CD14-positive monocyte (primary cell): Measurements from ENCODE around the gene CDKN2C. TPM values are rescaled to one million over a fixed set of nuclear protein-coding genes. Genes with fewer than 3 reads are reported as not detected.

Experiments used
- DNase-seq, 3 donors: peaks; one replicate each; pipeline ENCODE4 v3.0.0-alpha.2; 2011 to 2022
- H2AFZ ChIP-seq: 2 replicates; pipeline ENCODE4 v1.6.0; 2012; ENCODE audit warnings: mild to moderate bottlenecking, low read depth, low read length, inconsistent platforms; ENCODE audit not compliant: insufficient read depth, poor library complexity, severe bottlenecking
- H3K27ac ChIP-seq, 2 donors: 1 replicate in 1 of 2; 2 replicates in 1 of 2; pipeline ENCODE4 v1.5.1; 2012 to 2013; ENCODE audit warnings: low read length in 2 of 2, control low read depth in 1 of 2, inconsistent platforms in 1 of 2, low read depth in 1 of 2, mild to moderate bottlenecking in 1 of 2
- H3K27me3 ChIP-seq, 2 donors: one replicate each; pipeline versions ENCODE4 v1.6.0 to v1.6.1; 2011 to 2013; ENCODE audit warnings: low read length in 2 of 2; ENCODE audit not compliant: control insufficient read depth in 2 of 2, insufficient read depth in 2 of 2
- H3K36me3 ChIP-seq, 2 donors: replicated peaks in 1 of 2; 1 replicate in 1 of 2; 2 replicates in 1 of 2; pipeline versions ENCODE4 v1.5.1 to v1.6.1; 2012 to 2013; ENCODE audit warnings: low read length in 2 of 2, control low read depth in 1 of 2, inconsistent platforms in 1 of 2, mild to moderate bottlenecking in 1 of 2; ENCODE audit not compliant: insufficient read depth in 2 of 2, control insufficient read depth in 1 of 2
- H3K4me1 ChIP-seq, 2 donors: 1 replicate in 1 of 2; 2 replicates in 1 of 2; pipeline versions ENCODE4 v1.5.1 to v1.6.1; 2012 to 2013; ENCODE audit warnings: low read length in 2 of 2, control low read depth in 1 of 2, inconsistent platforms in 1 of 2, mild to moderate bottlenecking in 1 of 2, moderate library complexity in 1 of 2; ENCODE audit not compliant: insufficient read depth in 2 of 2, control insufficient read depth in 1 of 2
- H3K4me2 ChIP-seq: replicated peaks from 2 replicates; pipeline ENCODE3; 2012; ENCODE audit warnings: low read length, moderate library complexity, mild to moderate bottlenecking; ENCODE audit not compliant: poor library complexity, severe bottlenecking; ENCODE audit errors: extremely low read depth
- H3K4me3 ChIP-seq, 3 experiments: fragments of 200-600 bp in 1 of 3; sonication (generic) in 1 of 3; replicated peaks in 1 of 3; 1 replicate in 2 of 3; 2 replicates in 1 of 3; pipeline ENCODE4 v1.5.1; 2011 to 2013; ENCODE audit warnings: low read length in 3 of 3, mild to moderate bottlenecking in 3 of 3, control low read depth in 2 of 3, low read depth in 2 of 3, inconsistent platforms in 1 of 3, moderate library complexity in 1 of 3
- H3K79me2 ChIP-seq: 2 replicates; pipeline ENCODE4 v1.6.0; 2012; ENCODE audit warnings: mild to moderate bottlenecking, control low read depth, inconsistent platforms, low read length, moderate library complexity; ENCODE audit not compliant: insufficient read depth
- H3K9ac ChIP-seq: 2 replicates; pipeline ENCODE4 v1.6.0; 2017; ENCODE audit warnings: low read length, mild to moderate bottlenecking; ENCODE audit not compliant: insufficient read depth, poor library complexity, severe bottlenecking
- H3K9me3 ChIP-seq, 2 donors: replicated peaks in 1 of 2; 1 replicate in 1 of 2; 2 replicates in 1 of 2; pipeline versions ENCODE4 v1.5.1 to v1.6.1; 2012 to 2013; ENCODE audit warnings: low read length in 2 of 2, control low read depth in 1 of 2; ENCODE audit not compliant: control insufficient read depth in 1 of 2, insufficient read depth in 1 of 2
- H4K20me1 ChIP-seq: 2 replicates; pipeline ENCODE4 v1.6.0; 2012; ENCODE audit warnings: mild to moderate bottlenecking, low read length, control low read depth, moderate library complexity; ENCODE audit not compliant: insufficient read depth
- H3K27ac Mint-ChIP-seq, 7 donors: one replicate each; pipeline ENCODE4 v1.8.0; 2020; ENCODE audit warnings: mild to moderate bottlenecking in 7 of 7, mixed read lengths in 7 of 7, moderate library complexity in 6 of 7, inconsistent platforms in 2 of 7
- H3K27me3 Mint-ChIP-seq, 3 donors: one replicate each; pipeline ENCODE4 v1.8.0; 2021 to 2022; ENCODE audit warnings: low read depth in 3 of 3, mild to moderate bottlenecking in 3 of 3, mixed read lengths in 3 of 3, moderate library complexity in 3 of 3, inconsistent platforms in 1 of 3
- H3K36me3 Mint-ChIP-seq, 2 donors: one replicate each; pipeline ENCODE4 v1.8.0; 2020; ENCODE audit warnings: mixed read lengths in 2 of 2, inconsistent platforms in 1 of 2, mild to moderate bottlenecking in 1 of 2
- H3K4me1 Mint-ChIP-seq: one replicate; pipeline ENCODE4 v1.8.0; 2020; ENCODE audit warnings: mild to moderate bottlenecking, mixed read lengths
- H3K4me3 Mint-ChIP-seq, 2 donors: one replicate each; pipeline ENCODE4 v1.8.0; 2020; ENCODE audit warnings: mild to moderate bottlenecking in 2 of 2, mixed read lengths in 2 of 2, moderate library complexity in 1 of 2
- H3K9me3 Mint-ChIP-seq, 7 donors: one replicate each; pipeline ENCODE4 v1.8.0; 2020 to 2022; ENCODE audit warnings: mixed read lengths in 7 of 7, mild to moderate bottlenecking in 6 of 7, moderate library complexity in 6 of 7, inconsistent platforms in 2 of 7
- CTCF ChIP-seq: fragments of 200-600 bp; IDR thresholded peaks from one replicate; pipeline ENCODE4 v1.8.0; 2022; ENCODE audit warnings: antibody characterized with exemption, mild to moderate bottlenecking
- WGBS: methylation state at CpG from one replicate; pipeline ENCODE4 v1.1.5; 2013; ENCODE audit warnings: missing lambda C conversion rate; ENCODE audit not compliant: insufficient coverage; 5-methylcytosine and 5-hydroxymethylcytosine counted together
- intact Hi-C, 2 donors: fragments of 100-400 bp; cut with micrococcal nuclease; formaldehyde crosslinking; loops; one replicate each; pipeline versions ENCODE4 v1.15.0 to v1.15.1; 2023
- polyA plus RNA-seq, 3 donors: library from polyadenylated mRNA; depleted of rRNA in 1 of 3; unstranded in 2 of 3; stranded (reverse) in 1 of 3; fragments of 300-500 nt in 2 of 3; fragments of >200 nt in 1 of 3; fragmentation: Illumina TruSeq in 2 of 3; gene quantifications; 1 replicate in 2 of 3; 2 replicates in 1 of 3; pipeline ENCODE4 v1.2.3, GENCODE V29; 2012 to 2021

CDKN2C gene
- polyA plus RNA-seq, 3 donors, result 5.3 to 9.9 (median 7.4) TPM

GRCh38 chr1:50970509-50970887, 453 bp downstream of the CDKN2C start:
- Histone ChIP-seq H3K79me2 (peaks cover 52% of the 10 kb centered on the region), H3K27ac (peak overlapping the region; percentile 86 to 94), H3K4me3 (peak overlapping the region; percentile 87 to 98 (median 97)), H4K20me1 (no peaks in the 10 kb centered on the region), H3K27me3 (peaks cover 0 to 2% of the 10 kb centered on the region in 2 donors), H3K9ac (peak overlapping the region; percentile 88), H3K4me2 (peak overlapping the region; percentile 97), H3K36me3 (no peaks in the 10 kb centered on the region), H3K9me3 (no peaks in the 10 kb centered on the region), H3K4me1 (peaks cover 17 to 38% of the 10 kb centered on the region in 2 donors), H2AFZ (peak overlapping the region; percentile 99)
- WGBS, result no CpG with 5 or more reads among the region's 6 CpGs
- peaks cover 30% of the 10 kb centered on the region for H3K4me1 Mint-ChIP-seq
- H3K36me3 Mint-ChIP-seq, result peaks cover 10 to 16% of the 10 kb centered on the region in 2 donors
- peaks cover 2% of the 10 kb centered on the region in 3 donors for H3K27me3 Mint-ChIP-seq
- no peak for TF ChIP-seq CTCF
- intact Hi-C loops, result loop anchor here in 1 of 2 donors (10.0 kb wide), 1 partner anchor 194 kb away; no protein-coding TSS in a partner anchor
- H3K9me3 Mint-ChIP-seq, result peaks cover 0 to 3% (median 0%) of the 10 kb centered on the region in 7 donors
- no peak for DNase-seq
- peak overlapping the region; percentile 66 to 96 (median 90) for H3K27ac Mint-ChIP-seq
- H3K4me3 Mint-ChIP-seq, result peak overlapping the region; percentile 99 to 100

GRCh38 chr1:50970931-50971582, 1.0 kb downstream of the CDKN2C start:
- Histone ChIP-seq H3K4me1 (peaks cover 17 to 39% of the 10 kb centered on the region in 2 donors), H3K4me2 (peak overlapping the region; percentile 97), H3K9ac (peak overlapping the region; percentile 88), H3K27me3 (peaks cover 5% of the 10 kb centered on the region in 2 donors), H3K9me3 (no peaks in the 10 kb centered on the region), H3K79me2 (peaks cover 52% of the 10 kb centered on the region), H3K4me3 (peak overlapping the region; percentile 87 to 98 (median 97)), H3K27ac (peak overlapping the region in 1 of 2 donors; percentile 94), H4K20me1 (no peaks in the 10 kb centered on the region), H2AFZ (peak overlapping the region; percentile 99), H3K36me3 (no peaks in the 10 kb centered on the region)
- intact Hi-C loops, result loop anchor here in 1 of 2 donors (10.0 kb wide), 1 partner anchor 194 kb away; no protein-coding TSS in a partner anchor
- no peak for TF ChIP-seq CTCF
- DNase-seq, result no peak
- Mint-ChIP-seq H3K36me3 (peaks cover 10 to 17% of the 10 kb centered on the region in 2 donors), H3K27me3 (peaks cover 2 to 4% (median 3%) of the 10 kb centered on the region in 3 donors), H3K9me3 (peaks cover 0 to 3% (median 0%) of the 10 kb centered on the region in 7 donors), H3K27ac (peak overlapping the region; percentile 25 to 96 (median 89)), H3K4me1 (peaks cover 30% of the 10 kb centered on the region), H3K4me3 (peak overlapping the region; percentile 99 to 100)
- no CpG with 5 or more reads among the region's 7 CpGs for WGBS
